ENCODE results near the gene CARD11.

- no peak for TF ChIP-seq CTCF (IDR thresholded peaks at IDR 0.05)
- no peak for TF ChIP-seq POLR2A (IDR thresholded peaks at IDR 0.05; ENCODE audit: low read depth)
- no peak for TF ChIP-seq EP300 (IDR thresholded peaks at IDR 0.05)
- TF ChIP-seq POLR2AphosphoS5 (IDR thresholded peaks at IDR 0.05): no peak
These were observed 48.0 kb upstream of the CARD11 start for GRCh38 chr7:3091631-3092030.

All from esophagus muscularis mucosa (tissue), 4 donors.